ENCODE results near the gene OR5K4. TPM values are rescaled to one million over a fixed set of nuclear protein-coding genes. Genes with fewer than 3 reads are reported as not detected.

OR5K4 gene
- total and polyA plus RNA-seq, 3 donors from 2014 or later: not detected

GRCh38 chr3:98404010-98404409 is 50.4 kb downstream of the OR5K4 start:
- Histone ChIP-seq H3K4me1 (no peaks in the 10 kb centered on the region), H3K4me3 (no peak overlapping the region), H3K27me3 (no peaks in the 10 kb centered on the region), H3K9me3 (no peaks in the 10 kb centered on the region), H3K36me3 (ENCODE audit: low read depth, missing control alignments) (no peaks in the 10 kb centered on the region), H3K27ac (no peak overlapping the region)
- intact Hi-C loops (cut with DNase I; ENCODE audit: low total_unique reads): no loop called here
- TF ChIP-seq POLR2A (IDR thresholded peaks at IDR 0.05) (no peak), CTCF (IDR thresholded peaks at IDR 0.05) (no peak)
- DNase-seq: no peak

Other genes with a start within 250 kb of the OR5K4 start
- under 1 TPM in 1 of 2 donors, not detected in 1; 0.08 TPM for gene OR5H1, start 223.1 kb upstream of the OR5K4 start, total RNA-seq
- gene OR5H1, start 223.1 kb upstream of the OR5K4 start, polyA plus RNA-seq (ENCODE audit: insufficient read depth, low read depth, low replicate concordance): not detected
- gene OR5H14, start 206.4 kb upstream of the OR5K4 start, total RNA-seq: under 1 TPM; 0.06 to 0.16 TPM
- gene OR5H14, start 206.4 kb upstream of the OR5K4 start, polyA plus RNA-seq (ENCODE audit: insufficient read depth, low read depth, low replicate concordance): 0.41 TPM
- gene OR5H15, start 187.2 kb upstream of the OR5K4 start, total RNA-seq: not detected
- not detected for gene OR5H15, start 187.2 kb upstream of the OR5K4 start, polyA plus RNA-seq (ENCODE audit: insufficient read depth, low read depth, low replicate concordance)
- not detected for gene OR5H6, start 89.6 kb upstream of the OR5K4 start, total RNA-seq
- gene OR5H6, start 89.6 kb upstream of the OR5K4 start, polyA plus RNA-seq (ENCODE audit: insufficient read depth, low read depth, low replicate concordance): not detected
- gene OR5H2, start 71.3 kb upstream of the OR5K4 start, total RNA-seq: not detected
- not detected for gene OR5H2, start 71.3 kb upstream of the OR5K4 start, polyA plus RNA-seq (ENCODE audit: insufficient read depth, low read depth, low replicate concordance)
- not detected for gene OR5K3, start 36.8 kb downstream of the OR5K4 start, total RNA-seq
- gene OR5K3, start 36.8 kb downstream of the OR5K4 start, polyA plus RNA-seq (ENCODE audit: insufficient read depth, low read depth, low replicate concordance): not detected
- gene OR5K1, start 109.3 kb downstream of the OR5K4 start, total RNA-seq: not detected
- gene OR5K1, start 109.3 kb downstream of the OR5K4 start, polyA plus RNA-seq (ENCODE audit: insufficient read depth, low read depth, low replicate concordance): not detected
- gene OR5K2, start 143.8 kb downstream of the OR5K4 start, total RNA-seq: not detected
- not detected for gene OR5K2, start 143.8 kb downstream of the OR5K4 start, polyA plus RNA-seq (ENCODE audit: insufficient read depth, low read depth, low replicate concordance)
- 100 to 1,000 TPM; 150 to 162 TPM for gene CLDND1, start 169.0 kb downstream of the OR5K4 start, total RNA-seq
- 207 TPM for gene CLDND1, start 169.0 kb downstream of the OR5K4 start, polyA plus RNA-seq (ENCODE audit: insufficient read depth, low read depth, low replicate concordance)
- gene GPR15, start 178.1 kb downstream of the OR5K4 start, total RNA-seq: not detected
- gene GPR15, start 178.1 kb downstream of the OR5K4 start, polyA plus RNA-seq (ENCODE audit: insufficient read depth, low read depth, low replicate concordance): 0.34 TPM
- 10 to 100 TPM; 21.7 to 25.4 TPM for gene CPOX, start 239.8 kb downstream of the OR5K4 start, total RNA-seq
- gene CPOX, start 239.8 kb downstream of the OR5K4 start, polyA plus RNA-seq (ENCODE audit: insufficient read depth, low read depth, low replicate concordance): 9.3 TPM

Measured in testis (tissue), 3 donors.